ENCODE results near the gene VTI1A. TPM values are rescaled to one million over a fixed set of nuclear protein-coding genes. Genes with fewer than 3 reads are reported as not detected.
"Not testable (repeated sequence)": the region's sequence is repeated elsewhere in the genome, so short reads cannot be mapped to it uniquely, and the experiment has no call there.

Gene VTI1A
- total and polyA plus RNA-seq, 4 donors: 5.5 to 26.9 (median 13.1) TPM

DNA sequence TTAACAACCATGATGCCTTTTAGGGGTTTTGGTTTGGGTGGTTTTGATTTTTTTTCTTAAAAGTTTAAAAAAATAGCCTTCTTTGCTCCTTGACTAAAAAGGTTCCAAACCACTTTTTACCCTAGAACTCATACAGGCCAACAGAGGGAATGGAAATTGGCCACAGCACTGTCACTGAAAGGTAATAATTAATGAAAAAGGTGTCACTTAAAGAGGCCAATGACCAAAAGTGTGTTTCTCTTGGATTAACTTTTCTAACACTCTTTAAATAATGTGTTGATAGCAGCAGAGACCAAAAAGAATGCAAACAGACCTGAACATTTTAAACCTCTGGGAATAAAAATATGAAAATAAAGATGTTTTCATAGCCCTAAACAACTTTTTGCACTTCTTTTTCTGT is 282.0 kb downstream of the VTI1A start:
- peak overlapping the region in 1 of 2 donors; percentile 39 for H3K9ac ChIP-seq (ENCODE audit: low read depth in 1 of 2, low read length in 2 of 2)
- no peaks in the 10 kb centered on the region for H3K36me3 ChIP-seq (ENCODE audit: control insufficient read depth in 4 of 4, insufficient read depth in 3 of 4, low read depth in 1 of 4, low read length in 3 of 4)
- H3K9me3 ChIP-seq (ENCODE audit: control insufficient read depth in 4 of 4, low read length in 3 of 4): no peaks in the 10 kb centered on the region
- TF ChIP-seq EGR1 (IDR thresholded peaks at IDR 0.05; ENCODE audit: low read depth in 2 of 2): no peak
- no peak for TF ChIP-seq NR2F2 (IDR thresholded peaks at IDR 0.05)
- TF ChIP-seq SP1 (IDR thresholded peaks at IDR 0.05): peak; percentile 44
- no peak for TF ChIP-seq YY1 (IDR thresholded peaks at IDR 0.05)
- peak; percentile 22 to 42 for TF ChIP-seq RAD21 (IDR thresholded peaks at IDR 0.05)
- TF ChIP-seq HNF4A (conservative IDR thresholded peaks at IDR 0.05): peak; percentile 22 to 51
- peak; percentile 60 to 85 for TF ChIP-seq RXRA (IDR thresholded peaks at IDR 0.05)
- no peak for TF ChIP-seq FOXA2 (IDR thresholded peaks at IDR 0.05)
- TF ChIP-seq, protein P1, sequence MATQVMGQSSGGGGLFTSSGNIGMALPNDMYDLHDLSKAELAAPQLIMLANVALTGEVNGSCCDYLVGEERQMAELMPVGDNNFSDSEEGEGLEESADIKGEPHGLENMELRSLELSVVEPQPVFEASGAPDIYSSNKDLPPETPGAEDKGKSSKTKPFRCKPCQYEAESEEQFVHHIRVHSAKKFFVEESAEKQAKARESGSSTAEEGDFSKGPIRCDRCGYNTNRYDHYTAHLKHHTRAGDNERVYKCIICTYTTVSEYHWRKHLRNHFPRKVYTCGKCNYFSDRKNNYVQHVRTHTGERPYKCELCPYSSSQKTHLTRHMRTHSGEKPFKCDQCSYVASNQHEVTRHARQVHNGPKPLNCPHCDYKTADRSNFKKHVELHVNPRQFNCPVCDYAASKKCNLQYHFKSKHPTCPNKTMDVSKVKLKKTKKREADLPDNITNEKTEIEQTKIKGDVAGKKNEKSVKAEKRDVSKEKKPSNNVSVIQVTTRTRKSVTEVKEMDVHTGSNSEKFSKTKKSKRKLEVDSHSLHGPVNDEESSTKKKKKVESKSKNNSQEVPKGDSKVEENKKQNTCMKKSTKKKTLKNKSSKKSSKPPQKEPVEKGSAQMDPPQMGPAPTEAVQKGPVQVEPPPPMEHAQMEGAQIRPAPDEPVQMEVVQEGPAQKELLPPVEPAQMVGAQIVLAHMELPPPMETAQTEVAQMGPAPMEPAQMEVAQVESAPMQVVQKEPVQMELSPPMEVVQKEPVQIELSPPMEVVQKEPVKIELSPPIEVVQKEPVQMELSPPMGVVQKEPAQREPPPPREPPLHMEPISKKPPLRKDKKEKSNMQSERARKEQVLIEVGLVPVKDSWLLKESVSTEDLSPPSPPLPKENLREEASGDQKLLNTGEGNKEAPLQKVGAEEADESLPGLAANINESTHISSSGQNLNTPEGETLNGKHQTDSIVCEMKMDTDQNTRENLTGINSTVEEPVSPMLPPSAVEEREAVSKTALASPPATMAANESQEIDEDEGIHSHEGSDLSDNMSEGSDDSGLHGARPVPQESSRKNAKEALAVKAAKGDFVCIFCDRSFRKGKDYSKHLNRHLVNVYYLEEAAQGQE (IDR thresholded peaks at IDR 0.05): peak; percentile 30
- TF ChIP-seq JUND (IDR thresholded peaks at IDR 0.05): peak in 1 of 2 donors; percentile 12
- no peak for TF ChIP-seq GABPA (IDR thresholded peaks at IDR 0.05 in 1 of 2, conservative IDR thresholded peaks at IDR 0.05 in 1 of 2)
- H3K4me1 ChIP-seq (ENCODE audit: control insufficient read depth in 4 of 4, insufficient read depth in 4 of 4, low read length in 3 of 4): peaks cover 3 to 42% (median 31%) of the 10 kb centered on the region in 4 donors
- no peak for DNase-seq (ENCODE audit: low spot score)
- peak overlapping the region; percentile 53 to 88 for H3K27ac ChIP-seq (ENCODE audit: low read depth in 1 of 2, low read length in 2 of 2)
- no peak overlapping the region for H3K4me3 ChIP-seq (ENCODE audit: low read depth in 1 of 3, low read length in 3 of 3)
- H3K27me3 ChIP-seq (ENCODE audit: control insufficient read depth in 4 of 4, insufficient read depth in 4 of 4, low read length in 3 of 4): no peaks in the 10 kb centered on the region

DNA sequence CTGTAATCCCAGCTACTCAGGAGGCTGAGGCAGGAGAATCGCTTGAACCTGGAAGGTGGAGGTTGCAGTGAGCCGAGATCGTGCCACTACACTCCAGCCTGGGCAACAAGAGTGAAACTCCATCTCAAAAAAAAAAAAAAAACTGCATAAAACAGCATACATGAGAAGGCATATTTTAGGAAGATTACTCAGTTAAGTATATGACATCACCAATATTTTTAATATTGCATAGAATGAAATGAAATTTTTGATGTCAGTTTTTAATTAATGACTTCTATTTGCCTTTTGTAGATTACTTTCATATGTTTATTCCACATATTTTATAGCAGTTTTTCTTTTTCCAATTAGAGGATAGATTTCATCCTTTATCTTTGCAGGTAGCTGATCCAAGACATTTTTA is 284.4 kb downstream of the VTI1A start:
- not testable (repeated sequence) for H3K4me3 ChIP-seq (ENCODE audit: low read depth in 1 of 3, low read length in 3 of 3); DNase-seq (ENCODE audit: low spot score); H3K27me3 ChIP-seq (ENCODE audit: control insufficient read depth in 4 of 4, insufficient read depth in 4 of 4, low read length in 3 of 4); H3K9me3 ChIP-seq (ENCODE audit: control insufficient read depth in 4 of 4, low read length in 3 of 4); H3K36me3 ChIP-seq (ENCODE audit: control insufficient read depth in 4 of 4, insufficient read depth in 3 of 4, low read depth in 1 of 4, low read length in 3 of 4); H3K27ac ChIP-seq (ENCODE audit: low read depth in 1 of 2, low read length in 2 of 2); H3K9ac ChIP-seq (ENCODE audit: low read depth in 1 of 2, low read length in 2 of 2)
- WGBS: 96% methylated on average over 3 of the region's 3 CpGs
- H3K4me1 ChIP-seq (ENCODE audit: control insufficient read depth in 4 of 4, insufficient read depth in 4 of 4, low read length in 3 of 4): peaks cover 3 to 42% (median 31%) of the 10 kb centered on the region in 4 donors

DNA sequence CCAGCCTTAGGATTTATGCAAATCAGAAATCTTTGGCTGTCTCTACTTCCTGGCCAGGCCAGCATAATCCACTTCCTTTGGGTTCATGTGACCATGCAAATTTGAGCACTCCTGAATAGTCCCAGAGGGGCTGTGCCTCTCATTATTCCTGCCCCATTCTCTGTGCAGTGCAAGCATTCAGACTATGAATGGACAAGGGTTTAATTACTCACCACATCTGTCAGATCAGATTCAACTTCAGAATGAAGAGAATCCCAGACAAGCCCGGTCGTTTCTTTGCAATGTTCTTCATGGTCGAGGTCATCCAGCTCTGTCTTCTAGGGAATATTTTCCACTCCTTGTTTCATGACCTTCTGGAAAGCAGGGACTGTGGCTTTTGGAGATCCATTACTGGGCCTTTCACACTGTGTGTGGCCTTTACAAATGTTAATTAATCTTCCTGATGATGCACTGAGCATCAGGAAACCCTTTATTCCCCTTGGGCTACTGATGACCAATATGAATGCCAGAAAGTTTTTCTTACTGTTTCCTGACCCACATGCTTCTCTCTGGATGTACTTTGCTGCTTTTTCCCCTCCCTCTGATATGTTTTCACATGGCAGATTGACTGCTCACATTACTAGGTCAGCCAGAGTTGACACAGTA is 285.4 kb downstream of the VTI1A start:
- Histone ChIP-seq H3K27me3 (ENCODE audit: control insufficient read depth in 4 of 4, insufficient read depth in 4 of 4, low read length in 3 of 4) (no peaks in the 10 kb centered on the region), H3K9me3 (ENCODE audit: control insufficient read depth in 4 of 4, low read length in 3 of 4) (no peaks in the 10 kb centered on the region), H3K4me3 (ENCODE audit: low read depth in 1 of 3, low read length in 3 of 3) (no peak overlapping the region), H3K36me3 (ENCODE audit: control insufficient read depth in 4 of 4, insufficient read depth in 3 of 4, low read depth in 1 of 4, low read length in 3 of 4) (no peaks in the 10 kb centered on the region), H3K27ac (ENCODE audit: low read depth in 1 of 2, low read length in 2 of 2) (no peak overlapping the region), H3K4me1 (ENCODE audit: control insufficient read depth in 4 of 4, insufficient read depth in 4 of 4, low read length in 3 of 4) (peaks cover 3 to 42% (median 29%) of the 10 kb centered on the region in 4 donors), H3K9ac (ENCODE audit: low read depth in 1 of 2, low read length in 2 of 2) (no peak overlapping the region)
- WGBS: 82% methylated on average over 3 of the region's 3 CpGs
- no peak for DNase-seq (ENCODE audit: low spot score)
- TF ChIP-seq EGR1 (IDR thresholded peaks at IDR 0.05; ENCODE audit: low read depth in 2 of 2) (no peak), HNF4G (IDR thresholded peaks at IDR 0.05) (no peak), JUND (IDR thresholded peaks at IDR 0.05) (no peak), FOXA2 (IDR thresholded peaks at IDR 0.05) (no peak), FOXA1 (IDR thresholded peaks at IDR 0.05) (no peak), HNF4A (conservative IDR thresholded peaks at IDR 0.05) (no peak), RXRA (IDR thresholded peaks at IDR 0.05) (no peak), SP1 (IDR thresholded peaks at IDR 0.05) (no peak), YY1 (IDR thresholded peaks at IDR 0.05) (no peak), NR2F2 (IDR thresholded peaks at IDR 0.05) (no peak)
- TF ChIP-seq, protein P2, sequence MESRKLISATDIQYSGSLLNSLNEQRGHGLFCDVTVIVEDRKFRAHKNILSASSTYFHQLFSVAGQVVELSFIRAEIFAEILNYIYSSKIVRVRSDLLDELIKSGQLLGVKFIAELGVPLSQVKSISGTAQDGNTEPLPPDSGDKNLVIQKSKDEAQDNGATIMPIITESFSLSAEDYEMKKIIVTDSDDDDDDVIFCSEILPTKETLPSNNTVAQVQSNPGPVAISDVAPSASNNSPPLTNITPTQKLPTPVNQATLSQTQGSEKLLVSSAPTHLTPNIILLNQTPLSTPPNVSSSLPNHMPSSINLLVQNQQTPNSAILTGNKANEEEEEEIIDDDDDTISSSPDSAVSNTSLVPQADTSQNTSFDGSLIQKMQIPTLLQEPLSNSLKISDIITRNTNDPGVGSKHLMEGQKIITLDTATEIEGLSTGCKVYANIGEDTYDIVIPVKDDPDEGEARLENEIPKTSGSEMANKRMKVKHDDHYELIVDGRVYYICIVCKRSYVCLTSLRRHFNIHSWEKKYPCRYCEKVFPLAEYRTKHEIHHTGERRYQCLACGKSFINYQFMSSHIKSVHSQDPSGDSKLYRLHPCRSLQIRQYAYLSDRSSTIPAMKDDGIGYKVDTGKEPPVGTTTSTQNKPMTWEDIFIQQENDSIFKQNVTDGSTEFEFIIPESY (IDR thresholded peaks at IDR 0.05): no peak
- TF ChIP-seq, protein P3, sequence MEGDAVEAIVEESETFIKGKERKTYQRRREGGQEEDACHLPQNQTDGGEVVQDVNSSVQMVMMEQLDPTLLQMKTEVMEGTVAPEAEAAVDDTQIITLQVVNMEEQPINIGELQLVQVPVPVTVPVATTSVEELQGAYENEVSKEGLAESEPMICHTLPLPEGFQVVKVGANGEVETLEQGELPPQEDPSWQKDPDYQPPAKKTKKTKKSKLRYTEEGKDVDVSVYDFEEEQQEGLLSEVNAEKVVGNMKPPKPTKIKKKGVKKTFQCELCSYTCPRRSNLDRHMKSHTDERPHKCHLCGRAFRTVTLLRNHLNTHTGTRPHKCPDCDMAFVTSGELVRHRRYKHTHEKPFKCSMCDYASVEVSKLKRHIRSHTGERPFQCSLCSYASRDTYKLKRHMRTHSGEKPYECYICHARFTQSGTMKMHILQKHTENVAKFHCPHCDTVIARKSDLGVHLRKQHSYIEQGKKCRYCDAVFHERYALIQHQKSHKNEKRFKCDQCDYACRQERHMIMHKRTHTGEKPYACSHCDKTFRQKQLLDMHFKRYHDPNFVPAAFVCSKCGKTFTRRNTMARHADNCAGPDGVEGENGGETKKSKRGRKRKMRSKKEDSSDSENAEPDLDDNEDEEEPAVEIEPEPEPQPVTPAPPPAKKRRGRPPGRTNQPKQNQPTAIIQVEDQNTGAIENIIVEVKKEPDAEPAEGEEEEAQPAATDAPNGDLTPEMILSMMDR (IDR thresholded peaks at IDR 0.05; ENCODE audit: low read depth, low read length, missing input control): no peak
- TF ChIP-seq, protein P4, sequence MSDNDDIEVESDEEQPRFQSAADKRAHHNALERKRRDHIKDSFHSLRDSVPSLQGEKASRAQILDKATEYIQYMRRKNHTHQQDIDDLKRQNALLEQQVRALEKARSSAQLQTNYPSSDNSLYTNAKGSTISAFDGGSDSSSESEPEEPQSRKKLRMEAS (IDR thresholded peaks at IDR 0.05): no peak
- TF ChIP-seq, protein P1 (IDR thresholded peaks at IDR 0.05): no peak

All from liver (tissue), 9 donors.